ENCODE measurements around the gene CDHR4.

CDHR4 gene

DNA sequence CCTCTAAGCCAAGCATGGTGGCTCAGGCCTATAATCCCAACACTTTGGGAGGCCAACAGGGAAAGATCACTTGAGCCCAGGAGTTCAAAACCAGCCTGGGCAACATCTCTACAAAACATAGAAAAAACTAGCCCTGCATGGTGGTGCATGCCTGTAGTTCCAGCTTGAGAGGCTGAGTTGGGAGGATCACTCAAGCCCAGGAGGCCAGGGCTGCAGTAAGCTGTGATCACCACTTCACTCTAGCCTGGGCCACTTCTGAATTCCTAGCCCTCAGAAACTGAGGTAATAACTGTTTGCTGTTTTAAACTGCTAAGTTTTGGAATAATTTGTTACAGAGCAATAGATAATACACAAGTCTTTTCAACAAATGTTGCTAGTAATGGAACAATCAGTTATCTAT lies 29.7 kb downstream of the CDHR4 start:
- Histone ChIP-seq H3K4me3 (ENCODE audit: low read depth in 1 of 2, low read length in 2 of 2) (no peak overlapping the region), H3K79me2 (ENCODE audit: insufficient read depth, low read length) (peaks cover 95% of the 10 kb centered on the region), H4K20me1 (ENCODE audit: insufficient read depth, low read length) (peaks cover 32% of the 10 kb centered on the region), H3K27ac (ENCODE audit: low read length) (no peak overlapping the region), H3K27me3 (ENCODE audit: insufficient read depth, low read length, poor library complexity) (no peaks in the 10 kb centered on the region), H3K36me3 (ENCODE audit: insufficient read depth, low read length) (peaks cover 20% of the 10 kb centered on the region), H2AFZ (ENCODE audit: low read depth, low read length) (no peak overlapping the region), H3K4me1 (ENCODE audit: insufficient read depth, low read length) (no peaks in the 10 kb centered on the region), H3K9ac (ENCODE audit: low read depth, low read length) (no peak overlapping the region), H3K9me3 (ENCODE audit: insufficient read depth, low read length, severe bottlenecking) (no peaks in the 10 kb centered on the region), H3K4me2 (ENCODE audit: insufficient read depth, low read length) (no peak overlapping the region)
- TF ChIP-seq EZH2 (IDR thresholded peaks at IDR 0.05; ENCODE audit: borderline replicate concordance, low read depth, low read length, severe bottlenecking), result no peak
- TF ChIP-seq, protein P1, sequence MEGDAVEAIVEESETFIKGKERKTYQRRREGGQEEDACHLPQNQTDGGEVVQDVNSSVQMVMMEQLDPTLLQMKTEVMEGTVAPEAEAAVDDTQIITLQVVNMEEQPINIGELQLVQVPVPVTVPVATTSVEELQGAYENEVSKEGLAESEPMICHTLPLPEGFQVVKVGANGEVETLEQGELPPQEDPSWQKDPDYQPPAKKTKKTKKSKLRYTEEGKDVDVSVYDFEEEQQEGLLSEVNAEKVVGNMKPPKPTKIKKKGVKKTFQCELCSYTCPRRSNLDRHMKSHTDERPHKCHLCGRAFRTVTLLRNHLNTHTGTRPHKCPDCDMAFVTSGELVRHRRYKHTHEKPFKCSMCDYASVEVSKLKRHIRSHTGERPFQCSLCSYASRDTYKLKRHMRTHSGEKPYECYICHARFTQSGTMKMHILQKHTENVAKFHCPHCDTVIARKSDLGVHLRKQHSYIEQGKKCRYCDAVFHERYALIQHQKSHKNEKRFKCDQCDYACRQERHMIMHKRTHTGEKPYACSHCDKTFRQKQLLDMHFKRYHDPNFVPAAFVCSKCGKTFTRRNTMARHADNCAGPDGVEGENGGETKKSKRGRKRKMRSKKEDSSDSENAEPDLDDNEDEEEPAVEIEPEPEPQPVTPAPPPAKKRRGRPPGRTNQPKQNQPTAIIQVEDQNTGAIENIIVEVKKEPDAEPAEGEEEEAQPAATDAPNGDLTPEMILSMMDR (IDR thresholded peaks at IDR 0.05; ENCODE audit: borderline replicate concordance, extremely low read depth, low read length, poor library complexity, severe bottlenecking), result no peak
- DNase-seq (no peak), ATAC-seq (ENCODE audit: insufficient read depth, low read depth) (no peak)

DNA sequence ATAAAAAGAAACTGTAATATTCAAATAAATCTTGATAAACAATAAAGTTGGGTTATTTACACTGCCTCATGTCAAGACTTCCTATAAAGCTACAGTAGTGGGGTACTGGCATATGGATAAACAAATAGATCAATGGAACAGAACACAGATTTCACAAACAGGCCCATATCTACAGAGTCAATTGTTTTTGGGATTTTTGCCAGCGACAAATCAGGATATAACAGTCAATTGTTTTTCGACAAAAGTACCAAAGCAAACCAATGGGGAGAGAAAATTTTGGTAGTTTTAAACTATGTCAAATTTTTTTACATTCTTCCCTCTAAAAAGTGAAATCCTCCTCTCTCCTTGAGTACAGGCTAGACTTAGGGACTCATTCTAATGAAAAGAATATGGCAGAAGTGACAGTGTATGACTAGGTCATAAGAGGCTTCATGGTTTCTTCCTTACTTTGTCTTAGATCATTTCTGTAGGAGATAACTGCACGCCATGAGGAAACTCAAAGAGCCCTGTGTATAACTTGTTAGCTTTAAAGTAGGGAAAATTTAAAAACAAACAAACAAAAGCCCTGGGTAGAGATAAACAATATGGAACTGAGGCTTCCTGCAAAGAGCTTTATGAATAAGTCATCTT lies 30.3 kb downstream of the CDHR4 start:
- H3K4me3 ChIP-seq (ENCODE audit: low read depth in 1 of 2, low read length in 2 of 2), result no peak overlapping the region
- no peak overlapping the region for H2AFZ ChIP-seq (ENCODE audit: low read depth, low read length)
- TF ChIP-seq, protein P1 (IDR thresholded peaks at IDR 0.05; ENCODE audit: borderline replicate concordance, extremely low read depth, low read length, poor library complexity, severe bottlenecking), result no peak
- TF ChIP-seq EZH2 (IDR thresholded peaks at IDR 0.05; ENCODE audit: borderline replicate concordance, low read depth, low read length, severe bottlenecking), result no peak
- H3K79me2 ChIP-seq (ENCODE audit: insufficient read depth, low read length), result peaks cover 95% of the 10 kb centered on the region
- no peaks in the 10 kb centered on the region for H3K27me3 ChIP-seq (ENCODE audit: insufficient read depth, low read length, poor library complexity)
- H3K4me2 ChIP-seq (ENCODE audit: insufficient read depth, low read length), result no peak overlapping the region
- H3K27ac ChIP-seq (ENCODE audit: low read length), result no peak overlapping the region
- no peaks in the 10 kb centered on the region for H3K9me3 ChIP-seq (ENCODE audit: insufficient read depth, low read length, severe bottlenecking)
- no peak overlapping the region for H3K9ac ChIP-seq (ENCODE audit: low read depth, low read length)
- peaks cover 24% of the 10 kb centered on the region for H3K36me3 ChIP-seq (ENCODE audit: insufficient read depth, low read length)
- DNase-seq, result no peak
- H3K4me1 ChIP-seq (ENCODE audit: insufficient read depth, low read length), result no peaks in the 10 kb centered on the region
- no peak for ATAC-seq (ENCODE audit: insufficient read depth, low read depth)
- H4K20me1 ChIP-seq (ENCODE audit: insufficient read depth, low read length), result peaks cover 33% of the 10 kb centered on the region

DNA sequence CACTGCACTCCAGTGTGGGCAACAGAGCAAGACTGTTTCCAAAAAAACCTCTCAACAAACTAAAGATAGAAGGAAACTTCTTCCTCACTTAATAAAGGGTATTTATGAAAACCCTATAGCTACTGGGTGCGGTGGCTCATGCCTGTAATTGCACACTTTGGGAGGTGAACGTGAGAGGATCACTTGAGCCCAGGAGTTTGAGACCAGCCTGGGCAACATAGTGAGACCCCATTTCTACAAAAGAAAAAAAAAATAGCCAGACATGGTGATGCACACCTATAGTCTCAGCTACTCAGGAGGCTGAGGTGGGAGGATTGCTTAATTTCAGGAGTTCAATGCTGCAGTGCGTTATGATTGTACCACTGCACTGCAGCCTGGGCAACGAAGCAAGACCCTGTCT lies 35.7 kb downstream of the CDHR4 start:
- no peak overlapping the region for H2AFZ ChIP-seq (ENCODE audit: low read depth, low read length)
- TF ChIP-seq, protein P1 (IDR thresholded peaks at IDR 0.05; ENCODE audit: borderline replicate concordance, extremely low read depth, low read length, poor library complexity, severe bottlenecking), result no peak
- TF ChIP-seq EZH2 (IDR thresholded peaks at IDR 0.05; ENCODE audit: borderline replicate concordance, low read depth, low read length, severe bottlenecking), result no peak
- peaks cover 12% of the 10 kb centered on the region for H3K36me3 ChIP-seq (ENCODE audit: insufficient read depth, low read length)
- no peak for ATAC-seq (ENCODE audit: insufficient read depth, low read depth)
- no peaks in the 10 kb centered on the region for H3K4me1 ChIP-seq (ENCODE audit: insufficient read depth, low read length)
- no peaks in the 10 kb centered on the region for H3K27me3 ChIP-seq (ENCODE audit: insufficient read depth, low read length, poor library complexity)
- no peak for DNase-seq
- H3K9me3 ChIP-seq (ENCODE audit: insufficient read depth, low read length, severe bottlenecking), result no peaks in the 10 kb centered on the region
- no peak overlapping the region for H3K4me2 ChIP-seq (ENCODE audit: insufficient read depth, low read length)
- no peak overlapping the region for H3K4me3 ChIP-seq (ENCODE audit: low read depth in 1 of 2, low read length in 2 of 2)
- H3K79me2 ChIP-seq (ENCODE audit: insufficient read depth, low read length), result peaks cover 89% of the 10 kb centered on the region
- H3K27ac ChIP-seq (ENCODE audit: low read length), result no peak overlapping the region
- H3K9ac ChIP-seq (ENCODE audit: low read depth, low read length), result no peak overlapping the region
- H4K20me1 ChIP-seq (ENCODE audit: insufficient read depth, low read length), result peaks cover 27% of the 10 kb centered on the region

Measured in DND-41 (cell line).